ENCODE data around the gene FBXL20.
"Not testable (repeated sequence)": the region's sequence is repeated elsewhere in the genome, so short reads cannot be mapped to it uniquely, and the experiment has no call there.

GRCh38 chr17:39439868-39440267, 38.4 kb upstream of the FBXL20 start:
- not testable (repeated sequence) for TF ChIP-seq EZH2 (IDR thresholded peaks at IDR 0.05; ENCODE audit: low read depth); CTCF (conservative IDR thresholded peaks at IDR 0.05)
